GM21360 (cell line): ENCODE measurements around the gene SLC8A1.

Experiments used
- ATAC-seq: cut with Tn5 transposase; IDR thresholded peaks from one replicate; pipeline ENCODE4 v1.9.1; 2021; ENCODE audit warnings: mild to moderate bottlenecking, moderate library complexity; ENCODE audit not compliant: unreplicated experiment

SLC8A1 gene

GRCh38 chr2:40281021-40281940 is 170.6 kb downstream of the SLC8A1 start:
- ATAC-seq: peak; percentile 80

GRCh38 chr2:40279482-40279881 is 172.4 kb downstream of the SLC8A1 start:
- no peak for ATAC-seq

GRCh38 chr2:40279001-40279400 is 172.9 kb downstream of the SLC8A1 start:
- no peak for ATAC-seq

GRCh38 chr2:40276076-40276475 is 175.8 kb downstream of the SLC8A1 start:
- ATAC-seq: no peak

GRCh38 chr2:40274270-40274669 is 177.6 kb downstream of the SLC8A1 start:
- no peak for ATAC-seq

GRCh38 chr2:40273734-40274182 is 178.1 kb downstream of the SLC8A1 start:
- no peak for ATAC-seq

- ATAC-seq: no peak
Measured at GRCh38 chr2:40271094-40271493, 180.8 kb downstream of the SLC8A1 start.

- ATAC-seq: no peak
Measured at GRCh38 chr2:40270372-40270771, 181.5 kb downstream of the SLC8A1 start.

GRCh38 chr2:40268566-40268965 is 183.3 kb downstream of the SLC8A1 start:
- no peak for ATAC-seq

GRCh38 chr2:40266201-40266600 is 185.7 kb downstream of the SLC8A1 start:
- no peak for ATAC-seq

- ATAC-seq: no peak
Measured at GRCh38 chr2:40265602-40266001, 186.3 kb downstream of the SLC8A1 start.

GRCh38 chr2:40261042-40261441 is 190.8 kb downstream of the SLC8A1 start:
- ATAC-seq: no peak

GRCh38 chr2:40260437-40260836 is 191.5 kb downstream of the SLC8A1 start:
- peak; percentile 85 for ATAC-seq

GRCh38 chr2:40259900-40260299 is 192.0 kb downstream of the SLC8A1 start:
- ATAC-seq: peak; percentile 18

GRCh38 chr2:40258135-40258457 is 193.8 kb downstream of the SLC8A1 start:
- ATAC-seq: no peak

GRCh38 chr2:40257340-40258134 is 194.4 kb downstream of the SLC8A1 start:
- no peak for ATAC-seq

- no peak for ATAC-seq
Measured at GRCh38 chr2:40256649-40257048, 195.2 kb downstream of the SLC8A1 start.

- no peak for ATAC-seq
Measured at GRCh38 chr2:40256008-40256407, 195.9 kb downstream of the SLC8A1 start.

- ATAC-seq: no peak
Measured at GRCh38 chr2:40255103-40255502, 196.8 kb downstream of the SLC8A1 start.

- ATAC-seq: no peak
Measured at GRCh38 chr2:40254611-40255010, 197.3 kb downstream of the SLC8A1 start.

- no peak for ATAC-seq
Measured at GRCh38 chr2:40251137-40251536, 200.8 kb downstream of the SLC8A1 start.

GRCh38 chr2:40249577-40249976 is 202.3 kb downstream of the SLC8A1 start:
- ATAC-seq: no peak
